GM12878 (cell line): ENCODE results near the gene ATRNL1. TPM values are rescaled to one million over a fixed set of nuclear protein-coding genes. Genes with fewer than 3 reads are reported as not detected.

Experiments
- ATAC-seq: fragments of 200-7000 bp; cut with Tn5 transposase; 3 replicates; pipeline ENCODE4 v1.9.1; 2020; ENCODE audit warnings: mild to moderate bottlenecking, moderate library complexity
- BruUV-seq: library from RNA; stranded (reverse); fragments of 400-500 nt; replicated peaks from 2 replicates; lab custom pipeline; 2021; lab: Mats Ljungman, UMichigan
- CTCF ChIA-PET: fragments of 300-600 bp; sonication (Branson Sonifier 250); formaldehyde crosslinking; extraction: SDS; loops from one replicate; lab custom pipeline; 2021; ENCODE audit warnings: inconsistent platforms; lab: Yijun Ruan, JAX
- POLR2A ChIA-PET: fragments of 350-600 bp; formaldehyde crosslinking; extraction: SDS; loops from one replicate; lab custom pipeline; 2021; ENCODE audit warnings: inconsistent platforms; lab: Charles Lee
- RAD21 ChIA-PET: fragments of 300-600 bp; sonication (Branson Sonifier 250); formaldehyde crosslinking; loops from one replicate; lab custom pipeline; 2023; ENCODE audit warnings: antibody characterized with exemption; ENCODE audit not compliant: unreplicated experiment; lab: Charles Lee
- SMC1A ChIA-PET: fragments of 300-600 bp; sonication (Branson Sonifier 250); formaldehyde crosslinking; loops from one replicate; lab custom pipeline; 2023; ENCODE audit not compliant: unreplicated experiment, uncharacterized antibody; lab: Charles Lee
- DNase-seq: peaks from one replicate; pipeline ENCODE4 v3.0.0-alpha.2; 2011; ENCODE audit warnings: low read depth, low spot score
- FAIRE-seq: peaks from 3 replicates; lab custom pipeline; 2011; peaks lifted over from hg19 to GRCh38; lab: Jason Lieb, UNC
- H2AFZ ChIP-seq: 2 replicates; pipeline ENCODE4 v1.6.0; 2011; ENCODE audit warnings: low read depth, low read length, control low read depth; ENCODE audit not compliant: control insufficient read depth
- H3K27ac ChIP-seq: 2 replicates; pipeline ENCODE4 v1.5.1; 2011; ENCODE audit warnings: control low read depth; ENCODE audit not compliant: control insufficient read depth, insufficient read depth
- H3K27me3 ChIP-seq, 2 experiments: replicated peaks in 1 of 2; 2 replicates each; pipeline versions ENCODE4 v1.6.0 to v1.6.1; 2011; ENCODE audit warnings: low read length in 1 of 2; ENCODE audit not compliant: control insufficient read depth in 2 of 2, insufficient read depth in 2 of 2
- H3K36me3 ChIP-seq, 2 experiments: 2 replicates each; pipeline ENCODE4 v1.5.1; 2011; ENCODE audit warnings: low read length in 1 of 2; ENCODE audit not compliant: control insufficient read depth in 2 of 2, insufficient read depth in 2 of 2
- H3K4me1 ChIP-seq: 2 replicates; pipeline ENCODE4 v1.6.1; 2011; ENCODE audit warnings: mild to moderate bottlenecking, low read length, moderate library complexity, mixed read lengths; ENCODE audit not compliant: control insufficient read depth, insufficient read depth
- H3K4me2 ChIP-seq: 2 replicates; pipeline ENCODE4 v1.6.0; 2011; ENCODE audit warnings: control low read depth; ENCODE audit not compliant: control insufficient read depth, insufficient read depth
- H3K4me3 ChIP-seq: fragments of 200-600 bp; sonication (generic); 2 replicates; pipeline ENCODE4 v1.5.1; 2016
- H3K79me2 ChIP-seq: 2 replicates; pipeline ENCODE4 v1.6.0; 2011; ENCODE audit warnings: low read length; ENCODE audit not compliant: control insufficient read depth, insufficient read depth
- H3K9ac ChIP-seq: 2 replicates; pipeline ENCODE4 v1.8.0; 2011; ENCODE audit warnings: low read length, control low read depth, mixed read lengths; ENCODE audit not compliant: control insufficient read depth, insufficient read depth
- H3K9me3 ChIP-seq: replicated peaks from 3 replicates; pipeline ENCODE4 v1.5.1; 2011; ENCODE audit warnings: mild to moderate bottlenecking, low read length; ENCODE audit not compliant: control insufficient read depth, insufficient read depth
- H4K20me1 ChIP-seq: 2 replicates; pipeline ENCODE4 v1.6.0; 2011; ENCODE audit not compliant: control insufficient read depth, insufficient read depth
- EP300 ChIP-seq, 2 experiments: fragments of 150-350 bp in 1 of 2; IDR thresholded peaks; 2 replicates each; pipeline ENCODE4 v1.6.1; 2011 to 2012; ENCODE audit warnings: low read depth in 2 of 2, low read length in 2 of 2, borderline replicate concordance in 1 of 2, improper control_type of control experiment in 1 of 2, inconsistent platforms in 1 of 2; ENCODE audit not compliant: control insufficient read depth in 1 of 2
- FOXK2 ChIP-seq: fragments of 450-650 bp; IDR thresholded peaks from 2 replicates; pipeline ENCODE4 v1.6.1; 2017; ENCODE audit warnings: mild to moderate bottlenecking, moderate library complexity
- ZNF384 ChIP-seq: IDR thresholded peaks from 2 replicates; pipeline ENCODE4 v1.6.1; 2012; ENCODE audit warnings: low read depth, mild to moderate bottlenecking, low read length, improper control_type of control experiment, borderline replicate concordance
- WGBS: methylation state at CpG from one replicate; pipeline ENCODE4 v1.1.6; 2016; ENCODE audit warnings: low lambda C conversion rate; ENCODE audit not compliant: insufficient replicate concordance, insufficient coverage; ENCODE audit errors: missing lambda C conversion rate; 5-methylcytosine and 5-hydroxymethylcytosine counted together
- in situ Hi-C: fragments of 300-500 bp; cut with MboI; formaldehyde crosslinking; loops from 9 replicates; pipeline ENCODE4 v1.14.3; 2018; ENCODE audit warnings: mixed read lengths
- intact Hi-C: fragments of 100-400 bp; cut with micrococcal nuclease; formaldehyde crosslinking; loops from one replicate; pipeline ENCODE4 v1.14.2; 2022; ENCODE audit not compliant: unreplicated experiment
- polyA plus RNA-seq, 11 experiments: library from polyadenylated mRNA; depleted of rRNA in 4 of 11; unstranded in 6 of 11; stranded (reverse) in 5 of 11; fragments of >200 nt; fragmentation: Nextera tagmentation in 4 of 11; fragmentation: Illumina TruSeq in 1 of 11; extraction: Ambion mirVana in 4 of 11; extraction: Trizol in 1 of 11; gene quantifications; 1 replicate in 1 of 11; 2 replicates in 10 of 11; pipeline versions ENCODE4 v1.2.1 to v1.2.3, GENCODE V29; 2011 to 2016; ENCODE audit warnings: inconsistent platforms in 2 of 11, missing spikeins in 2 of 11, low read depth in 1 of 11
- total RNA-seq, 4 experiments: library from RNA; depleted of rRNA in 3 of 4; stranded (reverse); fragments of >200 nt in 3 of 4; fragmentation: Illumina TruSeq in 1 of 4; extraction: Trizol in 1 of 4; gene quantifications; 2 replicates each; pipeline versions ENCODE4 v1.2.1 to v1.2.3, GENCODE V29; 2013 to 2021
- TF ChIP-seq, protein P1 (sequence below): fragments of 450-650 bp; conservative IDR thresholded peaks from 2 replicates; pipeline ENCODE4 v1.6.1; 2017; ENCODE audit warnings: mild to moderate bottlenecking, moderate library complexity

Gene ATRNL1
- total and polyA plus RNA-seq, 10 of the 15 experiments (the other 5 are each of a cell fraction or from before 2014, with no cell fraction given): 0.03 to 1.4 (median 0.34) TPM

DNA sequence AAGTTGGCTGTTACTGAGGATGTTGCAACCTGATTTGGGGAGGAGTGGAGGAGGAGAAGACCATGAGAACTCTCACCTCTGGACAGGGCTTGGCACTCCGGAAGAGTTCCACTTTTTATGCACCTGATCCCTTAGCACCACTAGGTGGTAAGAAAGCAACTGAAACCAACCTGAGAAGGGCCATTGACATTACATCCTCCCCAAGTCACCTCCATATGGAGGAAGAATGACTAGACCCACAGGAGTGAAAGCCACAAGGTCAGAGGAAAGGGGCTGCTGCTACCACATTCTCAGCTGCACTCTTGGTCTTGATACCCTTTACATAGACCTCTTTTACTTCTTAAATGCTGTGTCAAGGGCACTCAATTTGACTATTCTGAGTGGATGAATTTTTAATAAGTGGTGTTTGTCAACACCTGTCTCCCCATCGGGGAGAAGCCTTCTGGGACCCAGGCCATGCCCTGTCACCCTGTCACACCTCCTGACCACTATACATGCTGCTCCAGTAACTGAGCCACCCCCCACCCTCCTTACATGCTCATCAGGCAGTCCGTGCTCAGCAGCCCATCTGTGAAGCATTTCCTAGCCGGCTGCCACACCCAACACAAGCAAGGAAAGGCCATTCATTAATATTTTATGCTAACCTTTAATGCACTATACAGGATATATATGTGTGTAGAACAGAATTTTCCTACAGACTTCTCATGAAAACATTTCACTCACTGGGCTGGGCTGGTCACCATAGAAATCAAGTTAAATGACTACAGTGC, 817.0 kb downstream of the ATRNL1 start:
- ChIA-PET POLR2A (no interaction called here), RAD21 (no interaction called here), SMC1A (no interaction called here), CTCF (no interaction called here)
- FAIRE-seq (no peak), DNase-seq (no peak), ATAC-seq (no peak)
- Histone ChIP-seq H3K27ac (no peak overlapping the region), H2AFZ (no peak overlapping the region), H3K27me3 (no peaks in the 10 kb centered on the region), H3K4me3 (no peak overlapping the region), H4K20me1 (no peaks in the 10 kb centered on the region), H3K9me3 (no peaks in the 10 kb centered on the region; the same call in 2 of the 3 replicates), H3K36me3 (no peaks in the 10 kb centered on the region), H3K79me2 (no peaks in the 10 kb centered on the region), H3K4me1 (no peaks in the 10 kb centered on the region), H3K4me2 (no peak overlapping the region), H3K9ac (no peak overlapping the region)
- WGBS: 13% methylated on average over 4 of the region's 4 CpGs
- TF ChIP-seq EP300 (IDR thresholded peaks at IDR 0.05; ENCODE audit: borderline replicate concordance in 1 of 2, control insufficient read depth in 1 of 2, low read depth in 2 of 2, low read length in 2 of 2) (no peak), FOXK2 (no peak), ZNF384 (no peak)
- TF ChIP-seq, protein P1, sequence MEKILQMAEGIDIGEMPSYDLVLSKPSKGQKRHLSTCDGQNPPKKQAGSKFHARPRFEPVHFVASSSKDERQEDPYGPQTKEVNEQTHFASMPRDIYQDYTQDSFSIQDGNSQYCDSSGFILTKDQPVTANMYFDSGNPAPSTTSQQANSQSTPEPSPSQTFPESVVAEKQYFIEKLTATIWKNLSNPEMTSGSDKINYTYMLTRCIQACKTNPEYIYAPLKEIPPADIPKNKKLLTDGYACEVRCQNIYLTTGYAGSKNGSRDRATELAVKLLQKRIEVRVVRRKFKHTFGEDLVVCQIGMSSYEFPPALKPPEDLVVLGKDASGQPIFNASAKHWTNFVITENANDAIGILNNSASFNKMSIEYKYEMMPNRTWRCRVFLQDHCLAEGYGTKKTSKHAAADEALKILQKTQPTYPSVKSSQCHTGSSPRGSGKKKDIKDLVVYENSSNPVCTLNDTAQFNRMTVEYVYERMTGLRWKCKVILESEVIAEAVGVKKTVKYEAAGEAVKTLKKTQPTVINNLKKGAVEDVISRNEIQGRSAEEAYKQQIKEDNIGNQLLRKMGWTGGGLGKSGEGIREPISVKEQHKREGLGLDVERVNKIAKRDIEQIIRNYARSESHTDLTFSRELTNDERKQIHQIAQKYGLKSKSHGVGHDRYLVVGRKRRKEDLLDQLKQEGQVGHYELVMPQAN: no peak
- in situ Hi-C loops: no loop called here
- no TSS peak for BruUV-seq
- intact Hi-C loops: no loop called here
